CD4-positive, alpha-beta T cell (primary cell): Measurements from ENCODE around the gene NYAP2. TPM values are rescaled to one million over a fixed set of nuclear protein-coding genes. Genes with fewer than 3 reads are reported as not detected.

Experiments used
- ATAC-seq: fragments of 200-7000 bp; cut with Tn5 transposase; one replicate; pipeline ENCODE4 v1.10.0; 2022; ENCODE audit warnings: mild to moderate bottlenecking; ENCODE audit not compliant: poor library complexity
- CTCF ChIA-PET: fragments of 350-600 bp; sonication (Branson Sonifier 250); formaldehyde crosslinking; loops from one replicate; lab custom pipeline; 2021; ENCODE audit warnings: antibody characterized with exemption, inconsistent platforms; lab: Charles Lee
- POLR2A ChIA-PET: fragments of 350-600 bp; sonication (Branson Sonifier 250); formaldehyde crosslinking; loops from one replicate; lab custom pipeline; 2021; ENCODE audit warnings: antibody characterized with exemption, inconsistent platforms; lab: Charles Lee
- DNase-seq, 14 experiments: peaks; one replicate each; pipeline ENCODE4 v3.0.0-alpha.2; 2013 to 2020; ENCODE audit warnings: mixed read lengths in 2 of 14
- H3K27ac ChIP-seq, 2 donors: one replicate each; pipeline versions ENCODE4 v1.5.1 to v1.7.0; 2013; ENCODE audit warnings: low read length in 2 of 2, low read depth in 1 of 2, mild to moderate bottlenecking in 1 of 2
- H3K27me3 ChIP-seq, 2 experiments: 1 replicate in 1 of 2; 2 replicates in 1 of 2; pipeline versions ENCODE4 v1.6.1 to v1.7.0; 2013; ENCODE audit warnings: low read length in 2 of 2, control low read depth in 1 of 2, mild to moderate bottlenecking in 1 of 2, moderate library complexity in 1 of 2; ENCODE audit not compliant: insufficient read depth in 2 of 2, control insufficient read depth in 1 of 2
- H3K36me3 ChIP-seq: one replicate; pipeline ENCODE4 v1.6.1; 2013; ENCODE audit warnings: low read length, control low read depth; ENCODE audit not compliant: insufficient read depth
- H3K4me1 ChIP-seq: one replicate; pipeline ENCODE4 v1.6.1; 2013; ENCODE audit warnings: low read length, control low read depth; ENCODE audit not compliant: insufficient read depth
- H3K4me3 ChIP-seq: one replicate; pipeline ENCODE4 v1.5.1; 2013; ENCODE audit warnings: mild to moderate bottlenecking, low read length, moderate library complexity
- H3K9me3 ChIP-seq, 2 experiments: 1 replicate in 1 of 2; 2 replicates in 1 of 2; pipeline versions ENCODE4 v1.6.1 to v1.7.0; 2013; ENCODE audit warnings: low read length in 2 of 2, mild to moderate bottlenecking in 2 of 2, control low read depth in 1 of 2, moderate library complexity in 1 of 2; ENCODE audit not compliant: control insufficient read depth in 1 of 2, insufficient read depth in 1 of 2
- H3K27ac Mint-ChIP-seq: one replicate; pipeline ENCODE4 v1.8.0; 2020; ENCODE audit warnings: mixed read lengths
- H3K27me3 Mint-ChIP-seq: one replicate; pipeline ENCODE4 v1.8.0; 2021; ENCODE audit warnings: mixed read lengths
- H3K36me3 Mint-ChIP-seq: one replicate; pipeline ENCODE4 v1.8.0; 2021; ENCODE audit warnings: low read depth, mixed read lengths
- H3K4me1 Mint-ChIP-seq: one replicate; pipeline ENCODE4 v1.8.0; 2021; ENCODE audit warnings: low read depth, mixed read lengths
- H3K4me3 Mint-ChIP-seq: one replicate; pipeline ENCODE4 v1.8.0; 2020; ENCODE audit warnings: mild to moderate bottlenecking, mixed read lengths
- H3K9me3 Mint-ChIP-seq: one replicate; pipeline ENCODE4 v1.8.0; 2020; ENCODE audit warnings: mixed read lengths
- CTCF ChIP-seq: fragments of 200-600 bp; IDR thresholded peaks from one replicate; pipeline ENCODE4 v1.8.0; 2022; ENCODE audit warnings: antibody characterized with exemption, mild to moderate bottlenecking
- intact Hi-C, 2 experiments: fragments of 100-400 bp; cut with DNase I in 1 of 2; cut with micrococcal nuclease in 1 of 2; formaldehyde crosslinking; loops; one replicate each; pipeline versions ENCODE4 v1.15.1 to v1.9.0; 2023 to 2025; cut with DNase I, micrococcal nuclease
- total RNA-seq, 174 experiments: library from RNA in 2 of 174; stranded (reverse) in 2 of 174; gene quantifications; one replicate each; pipeline ENCODE4 v1.2.3 and lab custom pipeline; 2021 to 2026

The NYAP2 gene
- total RNA-seq, 2 experiments from 2014 or later = not detected

- H3K36me3 ChIP-seq = no peaks in the 10 kb centered on the region
- no peak overlapping the region for H3K4me3 Mint-ChIP-seq
Measured at GRCh38 chr2:225602205-225602604, 202.7 kb downstream of the NYAP2 start.

DNA sequence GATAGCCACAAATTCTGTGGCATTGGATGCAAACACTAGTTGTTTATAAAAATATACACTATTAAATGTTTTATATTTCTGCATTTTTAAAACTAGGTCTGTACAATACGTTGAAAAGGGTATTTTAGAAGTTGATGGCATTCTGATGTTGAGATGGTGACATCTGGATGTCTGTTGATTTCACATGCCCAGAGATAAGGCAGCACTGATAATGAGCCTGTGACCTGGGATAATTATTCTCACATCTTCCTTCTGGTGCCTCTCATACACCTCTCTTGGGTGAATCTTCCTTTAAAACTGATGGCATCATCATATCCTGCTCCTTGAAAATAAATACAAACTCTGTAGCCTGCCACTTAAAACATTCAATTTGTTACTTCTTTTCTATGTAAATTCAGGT, 208.6 kb downstream of the NYAP2 start:
- no peaks in the 10 kb centered on the region for H3K27me3 Mint-ChIP-seq

More at GRCh38 chr2:225602205-225602604, 202.7 kb downstream of the NYAP2 start:
- H3K27me3 Mint-ChIP-seq = no peaks in the 10 kb centered on the region
- H3K27ac ChIP-seq = no peak overlapping the region
- H3K4me1 ChIP-seq = no peaks in the 10 kb centered on the region
- intact Hi-C loops = no loop called here
- no peaks in the 10 kb centered on the region for H3K9me3 ChIP-seq
- no peaks in the 10 kb centered on the region for H3K27me3 ChIP-seq
- no peak overlapping the region for H3K27ac Mint-ChIP-seq
- H3K4me1 Mint-ChIP-seq = no peaks in the 10 kb centered on the region
- no peaks in the 10 kb centered on the region for H3K9me3 Mint-ChIP-seq
- CTCF ChIA-PET = no interaction called here
- POLR2A ChIA-PET = no interaction called here
- TF ChIP-seq CTCF = no peak
- H3K36me3 Mint-ChIP-seq = no peaks in the 10 kb centered on the region
- DNase-seq = no peak
- no peak for ATAC-seq
- no peak overlapping the region for H3K4me3 ChIP-seq

DNA sequence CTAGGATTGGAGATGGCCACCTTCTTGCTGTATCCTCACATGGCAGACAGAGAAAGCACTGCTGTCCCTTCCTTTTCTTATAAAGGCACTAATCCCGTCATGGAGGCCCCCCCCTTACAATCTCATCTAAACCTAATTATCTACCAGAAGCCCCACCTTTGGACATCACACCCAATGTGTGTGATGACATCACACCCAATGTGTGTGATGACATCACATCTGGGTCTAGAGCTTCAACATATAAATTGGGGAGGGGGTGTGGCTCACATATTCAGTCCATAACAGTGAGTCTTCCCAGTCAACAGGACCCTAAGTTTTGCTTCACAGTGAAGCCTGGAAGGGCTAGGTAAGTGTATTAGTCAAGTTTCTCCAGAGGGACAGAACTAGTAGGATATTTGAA, 213.1 kb downstream of the NYAP2 start:
- ATAC-seq = no peak
- intact Hi-C loops = no loop called here
- Histone ChIP-seq H3K27me3 (no peaks in the 10 kb centered on the region), H3K36me3 (no peaks in the 10 kb centered on the region), H3K4me3 (no peak overlapping the region), H3K4me1 (no peaks in the 10 kb centered on the region), H3K9me3 (no peaks in the 10 kb centered on the region), H3K27ac (no peak overlapping the region)
- CTCF ChIA-PET = no interaction called here
- POLR2A ChIA-PET = no interaction called here
- Mint-ChIP-seq H3K4me1 (no peaks in the 10 kb centered on the region), H3K27ac (no peak overlapping the region), H3K27me3 (peaks cover 10% of the 10 kb centered on the region), H3K36me3 (no peaks in the 10 kb centered on the region), H3K9me3 (no peaks in the 10 kb centered on the region), H3K4me3 (no peak overlapping the region)
- TF ChIP-seq CTCF = no peak
- no peak for DNase-seq

More for the DNA sequence above, 208.6 kb downstream of the NYAP2 start:
- no peak for ATAC-seq
- no peaks in the 10 kb centered on the region for H3K36me3 Mint-ChIP-seq
- no peak for DNase-seq
- H3K9me3 Mint-ChIP-seq = no peaks in the 10 kb centered on the region
- no peak overlapping the region for H3K27ac ChIP-seq
- ChIA-PET POLR2A (no interaction called here), CTCF (no interaction called here)
- H3K27me3 ChIP-seq = no peaks in the 10 kb centered on the region
- no peaks in the 10 kb centered on the region for H3K4me1 ChIP-seq
- H3K4me1 Mint-ChIP-seq = no peaks in the 10 kb centered on the region
- no peak overlapping the region for H3K27ac Mint-ChIP-seq
- TF ChIP-seq CTCF = no peak
- H3K4me3 Mint-ChIP-seq = no peak overlapping the region
- intact Hi-C loops = no loop called here
- no peak overlapping the region for H3K4me3 ChIP-seq
- no peaks in the 10 kb centered on the region for H3K9me3 ChIP-seq
- no peaks in the 10 kb centered on the region for H3K36me3 ChIP-seq
